HG03108 (cell line): ENCODE data around the gene SMARCD3.

Source experiments
- ATAC-seq: cut with Tn5 transposase; IDR thresholded peaks from one replicate; pipeline ENCODE4 v1.9.1; 2021; ENCODE audit warnings: moderate library complexity; ENCODE audit not compliant: unreplicated experiment

SMARCD3 gene

GRCh38 chr7:151213826-151214225, 34.7 kb downstream of the SMARCD3 start:
- ATAC-seq: no peak

GRCh38 chr7:151212626-151213025, 35.9 kb downstream of the SMARCD3 start:
- ATAC-seq: no peak

- ATAC-seq: no peak
Measured at GRCh38 chr7:151211155-151211772, 37.2 kb downstream of the SMARCD3 start.

GRCh38 chr7:151210087-151210854, 38.2 kb downstream of the SMARCD3 start, which contains the start of gene H2BK1:
TSS of gene H2BK1 (minus strand) at chr7:151210488. CDS start at chr7:151210318, 170 bp downstream.
- no peak for ATAC-seq

- no peak for ATAC-seq
Measured at GRCh38 chr7:151209588-151209987, 38.9 kb downstream of the SMARCD3 start.

GRCh38 chr7:151208253-151208862, 40.1 kb downstream of the SMARCD3 start:
- no peak for ATAC-seq

GRCh38 chr7:151207804-151208203, 40.7 kb downstream of the SMARCD3 start:
- ATAC-seq: no peak

GRCh38 chr7:151207315-151207714, 41.2 kb downstream of the SMARCD3 start:
- no peak for ATAC-seq

- no peak for ATAC-seq
Measured at GRCh38 chr7:151206914-151207313, 41.6 kb downstream of the SMARCD3 start.

- no peak for ATAC-seq
Measured at GRCh38 chr7:151205730-151206129, 42.8 kb downstream of the SMARCD3 start.

GRCh38 chr7:151204383-151205032, 44.0 kb downstream of the SMARCD3 start:
- ATAC-seq: no peak

GRCh38 chr7:151202836-151203235, 45.7 kb downstream of the SMARCD3 start:
- ATAC-seq: no peak

GRCh38 chr7:151201751-151202150, 46.7 kb downstream of the SMARCD3 start:
- ATAC-seq: no peak

GRCh38 chr7:151201344-151201743, 47.1 kb downstream of the SMARCD3 start:
- ATAC-seq: no peak

GRCh38 chr7:151198945-151199848, 49.3 kb downstream of the SMARCD3 start:
- no peak for ATAC-seq

GRCh38 chr7:151197932-151198331, 50.6 kb downstream of the SMARCD3 start:
- ATAC-seq: no peak

GRCh38 chr7:151195616-151196450, 52.7 kb downstream of the SMARCD3 start:
- ATAC-seq: no peak

GRCh38 chr7:151194188-151194587, 54.3 kb downstream of the SMARCD3 start:
- ATAC-seq: no peak

GRCh38 chr7:151193203-151193978, 55.1 kb downstream of the SMARCD3 start:
- no peak for ATAC-seq
